Kidney tubule cell (primary cell): ENCODE results near the gene DGAT2.

Experiments
- DNase-seq: peaks from one replicate; pipeline ENCODE4 v3.0.0-alpha.2; 2018; ENCODE audit warnings: low spot score

Gene DGAT2

GRCh38 chr11:75757651-75758050 is 10.9 kb upstream of the DGAT2 start:
- DNase-seq: no peak

- DNase-seq: no peak
These were observed 8.7 kb upstream of the DGAT2 start for GRCh38 chr11:75759832-75760231.

GRCh38 chr11:75760243-75760642 is 8.3 kb upstream of the DGAT2 start:
- DNase-seq: no peak

GRCh38 chr11:75760710-75761493 is 7.7 kb upstream of the DGAT2 start:
- DNase-seq: peak; percentile 74

GRCh38 chr11:75762158-75762557 is 6.4 kb upstream of the DGAT2 start:
- no peak for DNase-seq

- DNase-seq: no peak
These were observed 5.7 kb upstream of the DGAT2 start for GRCh38 chr11:75762885-75763284.

GRCh38 chr11:75763846-75764245 is 4.7 kb upstream of the DGAT2 start:
- no peak for DNase-seq

- no peak for DNase-seq
These were observed 3.5 kb upstream of the DGAT2 start for GRCh38 chr11:75765116-75765515.

GRCh38 chr11:75766443-75767227 is 1.9 kb upstream of the DGAT2 start:
- no peak for DNase-seq

GRCh38 chr11:75767228-75767572 is 1.4 kb upstream of the DGAT2 start:
- DNase-seq: no peak

- DNase-seq: no peak
These were observed 826 bp upstream of the DGAT2 start for GRCh38 chr11:75767793-75768111.

GRCh38 chr11:75768909-75769771 is 562 bp downstream of the DGAT2 start:
- no peak for DNase-seq

- DNase-seq: no peak
These were observed 1.5 kb downstream of the DGAT2 start for GRCh38 chr11:75770102-75770501.

GRCh38 chr11:75771646-75772410 is 3.2 kb downstream of the DGAT2 start:
- peak; percentile 44 for DNase-seq

- peak; percentile 36 for DNase-seq
These were observed 5.2 kb downstream of the DGAT2 start for GRCh38 chr11:75773595-75774353.

GRCh38 chr11:75775056-75775455 is 6.5 kb downstream of the DGAT2 start:
- no peak for DNase-seq

GRCh38 chr11:75776546-75776945 is 8.0 kb downstream of the DGAT2 start:
- DNase-seq: no peak

GRCh38 chr11:75777461-75778110 is 9.0 kb downstream of the DGAT2 start:
- no peak for DNase-seq

- DNase-seq: no peak
These were observed 10.4 kb downstream of the DGAT2 start for GRCh38 chr11:75778962-75779361.

GRCh38 chr11:75779960-75780359 is 11.4 kb downstream of the DGAT2 start:
- no peak for DNase-seq

GRCh38 chr11:75780888-75781287 is 12.3 kb downstream of the DGAT2 start:
- DNase-seq: no peak
